BJ (cell line): ENCODE measurements around the gene LRFN2. TPM values are rescaled to one million over a fixed set of nuclear protein-coding genes. Genes with fewer than 3 reads are reported as not detected.

Experiments used
- CTCF ChIA-PET: fragments of 350-600 bp; formaldehyde crosslinking; extraction: SDS; loops from one replicate; lab custom pipeline; 2021; ENCODE audit warnings: antibody characterized with exemption, inconsistent platforms; lab: Yijun Ruan, JAX
- POLR2A ChIA-PET: fragments of 300-600 bp; sonication (Branson Sonifier 250); formaldehyde crosslinking; extraction: SDS; loops from one replicate; lab custom pipeline; 2021; ENCODE audit warnings: antibody characterized with exemption; lab: Charles Lee
- DNase-seq: peaks from one replicate; pipeline ENCODE4 v3.0.0-alpha.2; 2011; ENCODE audit warnings: low read depth
- H3K27me3 ChIP-seq: 2 replicates; pipeline ENCODE4 v1.6.0; 2011; ENCODE audit warnings: low read length; ENCODE audit not compliant: control insufficient read depth, insufficient read depth
- H3K36me3 ChIP-seq: 2 replicates; pipeline ENCODE4 v1.5.1; 2011; ENCODE audit warnings: low read length; ENCODE audit not compliant: control insufficient read depth, insufficient read depth
- H3K4me3 ChIP-seq: 2 replicates; pipeline ENCODE4 v1.5.1; 2011; ENCODE audit warnings: low read depth, mild to moderate bottlenecking, control low read depth, low read length
- CTCF ChIP-seq: IDR thresholded peaks from 2 replicates; pipeline ENCODE4 v1.5.1; 2011; ENCODE audit warnings: low read depth, mild to moderate bottlenecking, control low read depth, inconsistent platforms, low read length, moderate library complexity; ENCODE audit not compliant: insufficient read depth
- polyA plus RNA-seq: library from polyadenylated mRNA; depleted of rRNA; stranded (reverse); fragments of >200 nt; gene quantifications from 2 replicates; pipeline ENCODE4 v1.2.3, GENCODE V29; 2011

The LRFN2 gene
- polyA plus RNA-seq, 1 experiment: not detected

- H3K27me3 ChIP-seq: no peaks in the 10 kb centered on the region
- CTCF ChIA-PET: no interaction called here
- H3K4me3 ChIP-seq: no peak overlapping the region
- POLR2A ChIA-PET: no interaction called here
- DNase-seq: no peak
- no peak for TF ChIP-seq CTCF
- H3K36me3 ChIP-seq: no peaks in the 10 kb centered on the region
Measured at GRCh38 chr6:40426346-40427066, 160.7 kb downstream of the LRFN2 start.

GRCh38 chr6:40425192-40425919 lies 161.8 kb downstream of the LRFN2 start:
- POLR2A ChIA-PET: no interaction called here
- H3K27me3 ChIP-seq: no peaks in the 10 kb centered on the region

GRCh38 chr6:40422046-40422445 lies 165.1 kb downstream of the LRFN2 start:
- no peaks in the 10 kb centered on the region for H3K27me3 ChIP-seq
- ChIA-PET POLR2A (no interaction called here), CTCF (no interaction called here)
- DNase-seq: no peak
- TF ChIP-seq CTCF: no peak
- H3K4me3 ChIP-seq: no peak overlapping the region
- H3K36me3 ChIP-seq: no peaks in the 10 kb centered on the region

More at GRCh38 chr6:40425192-40425919, 161.8 kb downstream of the LRFN2 start:
- no peak for DNase-seq
- no peak for TF ChIP-seq CTCF
- Histone ChIP-seq H3K4me3 (no peak overlapping the region), H3K36me3 (no peaks in the 10 kb centered on the region)
- CTCF ChIA-PET: no interaction called here

- no peak for TF ChIP-seq CTCF
- H3K4me3 ChIP-seq: no peak overlapping the region
- ChIA-PET POLR2A (no interaction called here), CTCF (interaction anchor here (0.6 kb wide), 1 partner anchor 91 kb away, joined by 3 read pairs; no protein-coding TSS in a partner anchor)
- H3K27me3 ChIP-seq: no peaks in the 10 kb centered on the region
- DNase-seq: no peak
- no peaks in the 10 kb centered on the region for H3K36me3 ChIP-seq
Measured at GRCh38 chr6:40419946-40420728, 167.0 kb downstream of the LRFN2 start.

GRCh38 chr6:40419377-40419776 lies 167.8 kb downstream of the LRFN2 start:
- CTCF ChIA-PET: no interaction called here
- no peak overlapping the region for H3K4me3 ChIP-seq
- H3K27me3 ChIP-seq: no peaks in the 10 kb centered on the region
- no peak for DNase-seq
- POLR2A ChIA-PET: no interaction called here
- TF ChIP-seq CTCF: no peak
- H3K36me3 ChIP-seq: no peaks in the 10 kb centered on the region
